Peyer's patch (tissue), 4 donors: ENCODE data around the gene SUCLG2.

Source experiments
- POLR2A ChIP-seq, 2 donors: fragments of 450-650 bp; IDR thresholded peaks; one replicate each; pipeline ENCODE4 v1.5.1; 2017; ENCODE audit warnings: antibody characterized with exemption in 2 of 2, mild to moderate bottlenecking in 2 of 2, moderate library complexity in 2 of 2
- TF ChIP-seq, protein P1 (sequence below), 6 experiments: fragments of 450-650 bp in 4 of 6; fragments of 200-600 bp in 2 of 6; sonication (generic) in 1 of 6; IDR thresholded peaks; one replicate each; pipeline ENCODE4 v1.5.1; 2017 to 2019; ENCODE audit warnings: antibody characterized with exemption in 6 of 6, mild to moderate bottlenecking in 3 of 6, moderate library complexity in 1 of 6

- TF ChIP-seq, protein P1, sequence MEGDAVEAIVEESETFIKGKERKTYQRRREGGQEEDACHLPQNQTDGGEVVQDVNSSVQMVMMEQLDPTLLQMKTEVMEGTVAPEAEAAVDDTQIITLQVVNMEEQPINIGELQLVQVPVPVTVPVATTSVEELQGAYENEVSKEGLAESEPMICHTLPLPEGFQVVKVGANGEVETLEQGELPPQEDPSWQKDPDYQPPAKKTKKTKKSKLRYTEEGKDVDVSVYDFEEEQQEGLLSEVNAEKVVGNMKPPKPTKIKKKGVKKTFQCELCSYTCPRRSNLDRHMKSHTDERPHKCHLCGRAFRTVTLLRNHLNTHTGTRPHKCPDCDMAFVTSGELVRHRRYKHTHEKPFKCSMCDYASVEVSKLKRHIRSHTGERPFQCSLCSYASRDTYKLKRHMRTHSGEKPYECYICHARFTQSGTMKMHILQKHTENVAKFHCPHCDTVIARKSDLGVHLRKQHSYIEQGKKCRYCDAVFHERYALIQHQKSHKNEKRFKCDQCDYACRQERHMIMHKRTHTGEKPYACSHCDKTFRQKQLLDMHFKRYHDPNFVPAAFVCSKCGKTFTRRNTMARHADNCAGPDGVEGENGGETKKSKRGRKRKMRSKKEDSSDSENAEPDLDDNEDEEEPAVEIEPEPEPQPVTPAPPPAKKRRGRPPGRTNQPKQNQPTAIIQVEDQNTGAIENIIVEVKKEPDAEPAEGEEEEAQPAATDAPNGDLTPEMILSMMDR (IDR thresholded peaks at IDR 0.05), result no peak
- TF ChIP-seq POLR2A (IDR thresholded peaks at IDR 0.05), result no peak
Measured at GRCh38 chr3:67535006-67535405, 119.4 kb downstream of the SUCLG2 start.
